NB4 (cell line): ENCODE data around the gene GPX1.
"Not testable (repeated sequence)": the region's sequence is repeated elsewhere in the genome, so short reads cannot be mapped to it uniquely, and the experiment has no call there.

Experiments
- CTCF ChIP-seq: IDR thresholded peaks from one replicate; pipeline ENCODE4 v1.5.1; 2012; ENCODE audit warnings: low read depth, low read length
- MAX ChIP-seq: IDR thresholded peaks from 2 replicates; pipeline ENCODE4 v1.6.1; 2011; ENCODE audit warnings: low read depth, low read length
- POLR2A ChIP-seq: IDR thresholded peaks from 2 replicates; pipeline ENCODE4 v1.6.1; 2011; ENCODE audit warnings: mild to moderate bottlenecking; ENCODE audit not compliant: insufficient read length; ENCODE audit errors: extremely low read depth

- not testable (repeated sequence) for TF ChIP-seq CTCF, POLR2A, MAX
These were observed 29.8 kb downstream of the GPX1 start for GRCh38 chr3:49328350-49328749.
